WTC11 (cell line): ENCODE results near the gene ZNF605. TPM values are rescaled to one million over a fixed set of nuclear protein-coding genes. Genes with fewer than 3 reads are reported as not detected.
A peak's percentile ranks its signal among the peaks of the same experiment; 100 is the strongest.

Experiments
- ATF3 ChIP-seq: sonication (generic); formaldehyde crosslinking; conservative IDR thresholded peaks from 2 replicates; pipeline ENCODE4 v1.8.1; 2022; ENCODE audit warnings: mild to moderate bottlenecking, missing genetic modification reagents
- CDX4 ChIP-seq: fragments of 250-450 bp; sonication (Bioruptor Pico); IDR thresholded peaks from 2 replicates; pipeline ENCODE4 v1.9.0; 2021; ENCODE audit warnings: moderate library complexity, mild to moderate bottlenecking, inconsistent platforms, borderline replicate concordance
- CTCF ChIP-seq: fragments of 200-600 bp; IDR thresholded peaks from 2 replicates; pipeline ENCODE4 v1.8.0; 2022; ENCODE audit warnings: antibody characterized with exemption
- ERG ChIP-seq: fragments of 250-450 bp; sonication (Bioruptor Pico); IDR thresholded peaks from 2 replicates; pipeline ENCODE4 v1.8.0; 2021; ENCODE audit warnings: mild to moderate bottlenecking
- FOXK1 ChIP-seq: sonication (generic); formaldehyde crosslinking; IDR thresholded peaks from 2 replicates; pipeline ENCODE4 v1.8.0; 2022; ENCODE audit warnings: mild to moderate bottlenecking, moderate library complexity, missing genetic modification reagents
- FOXP4 ChIP-seq: sonication (generic); formaldehyde crosslinking; IDR thresholded peaks from 2 replicates; pipeline ENCODE4 v1.8.0; 2022; ENCODE audit warnings: mild to moderate bottlenecking, missing genetic modification reagents
- GTF2I ChIP-seq: fragments of 250-450 bp; sonication (Bioruptor Pico); conservative IDR thresholded peaks from 2 replicates; pipeline ENCODE4 v1.4.0; 2021; ENCODE audit warnings: mild to moderate bottlenecking
- HMGA2 ChIP-seq: fragments of 250-450 bp; sonication (Bioruptor Pico); IDR thresholded peaks from 2 replicates; pipeline ENCODE4 v1.4.0; 2021; ENCODE audit warnings: mild to moderate bottlenecking, moderate library complexity
- IRF1 ChIP-seq: sonication (generic); formaldehyde crosslinking; IDR thresholded peaks from 2 replicates; pipeline ENCODE4 v1.8.0; 2023; ENCODE audit warnings: missing genetic modification reagents
- IRF2 ChIP-seq: sonication (generic); formaldehyde crosslinking; IDR thresholded peaks from 2 replicates; pipeline ENCODE4 v1.8.0; 2022; ENCODE audit warnings: low read depth, missing genetic modification reagents, borderline replicate concordance
- KAT7 ChIP-seq: sonication (generic); formaldehyde crosslinking; IDR thresholded peaks from 2 replicates; pipeline ENCODE4 v1.8.1; 2023; ENCODE audit warnings: missing genetic modification reagents, mild to moderate bottlenecking, borderline replicate concordance
- MLX ChIP-seq: sonication (generic); formaldehyde crosslinking; IDR thresholded peaks from 2 replicates; pipeline ENCODE4 v1.8.1; 2023; ENCODE audit warnings: mild to moderate bottlenecking, missing genetic modification reagents, moderate library complexity
- MXD4 ChIP-seq: fragments of 250-450 bp; sonication (Bioruptor Pico); IDR thresholded peaks from 2 replicates; pipeline ENCODE4 v1.8.0; 2021; ENCODE audit warnings: mild to moderate bottlenecking, moderate library complexity, borderline replicate concordance
- MYBL2 ChIP-seq: sonication (generic); formaldehyde crosslinking; IDR thresholded peaks from 2 replicates; pipeline ENCODE4 v1.8.1; 2023; ENCODE audit warnings: mild to moderate bottlenecking, moderate library complexity, missing genetic modification reagents
- NFYB ChIP-seq: sonication (generic); formaldehyde crosslinking; conservative IDR thresholded peaks from 2 replicates; pipeline ENCODE4 v1.8.0; 2022; ENCODE audit warnings: low read depth, missing genetic modification reagents
- NR1H2 ChIP-seq: sonication (generic); formaldehyde crosslinking; IDR thresholded peaks from 2 replicates; pipeline ENCODE4 v1.9.0; 2021; ENCODE audit warnings: mild to moderate bottlenecking, moderate library complexity, missing genetic modification reagents
- PRRX2 ChIP-seq: fragments of 250-450 bp; sonication (Bioruptor Pico); IDR thresholded peaks from 2 replicates; pipeline ENCODE4 v1.8.0; 2021; ENCODE audit warnings: mild to moderate bottlenecking
- SOX15 ChIP-seq: fragments of 250-450 bp; sonication (Bioruptor Pico); IDR thresholded peaks from 2 replicates; pipeline ENCODE4 v1.9.0; 2021; ENCODE audit warnings: mild to moderate bottlenecking
- SP1 ChIP-seq: sonication (generic); formaldehyde crosslinking; conservative IDR thresholded peaks from 2 replicates; pipeline ENCODE4 v1.8.1; 2022; ENCODE audit warnings: missing genetic modification reagents
- TCF7 ChIP-seq: sonication (generic); formaldehyde crosslinking; IDR thresholded peaks from 2 replicates; pipeline ENCODE4 v1.8.0; 2022; ENCODE audit warnings: mild to moderate bottlenecking, low read depth, missing genetic modification reagents, moderate library complexity
- TEAD4 ChIP-seq: sonication (generic); formaldehyde crosslinking; IDR thresholded peaks from 2 replicates; pipeline ENCODE4 v1.8.0; 2022; ENCODE audit warnings: mild to moderate bottlenecking, missing genetic modification reagents
- ZNF232 ChIP-seq: sonication (generic); formaldehyde crosslinking; IDR thresholded peaks from 2 replicates; pipeline ENCODE4 v1.8.0; 2022; ENCODE audit warnings: mild to moderate bottlenecking, missing genetic modification reagents
- ZNF416 ChIP-seq: fragments of 250-450 bp; sonication (Bioruptor Pico); IDR thresholded peaks from 2 replicates; pipeline ENCODE4 v1.9.0; 2021; ENCODE audit warnings: mild to moderate bottlenecking, inconsistent platforms
- ZNF532 ChIP-seq: fragments of 250-450 bp; sonication (Bioruptor Pico); IDR thresholded peaks from 2 replicates; pipeline ENCODE4 v1.9.0; 2021; ENCODE audit warnings: mild to moderate bottlenecking, borderline replicate concordance
- ZSCAN18 ChIP-seq: fragments of 250-450 bp; sonication (Bioruptor Pico); IDR thresholded peaks from 2 replicates; pipeline ENCODE4 v2.1.2; 2022; ENCODE audit warnings: mild to moderate bottlenecking, moderate library complexity
- total RNA-seq: library from RNA; stranded (reverse); gene quantifications from 3 replicates; pipeline ENCODE4 v1.2.3, GENCODE V29; 2021

ZNF605 gene
- total RNA-seq, 1 experiment from 2014 or later = 21.1 TPM

GRCh38 chr12:132908145-132909029 lies 47.7 kb downstream of the ZNF605 start (continued):
- TF ChIP-seq ERG (CRISPR knock-in tag) (no peak), IRF1 (CRISPR knock-in tag) (no peak), SOX15 (CRISPR knock-in tag) (no peak), PRRX2 (no peak), KAT7 (CRISPR knock-in tag) (no peak), HMGA2 (CRISPR knock-in tag) (no peak), MLX (no peak), FOXK1 (peak; percentile 73), GTF2I (CRISPR knock-in tag) (no peak), ZNF232 (no peak), TCF7 (CRISPR knock-in tag) (peak; percentile 55; the same call in 1 of the 2 replicates), MXD4 (CRISPR knock-in tag) (no peak), TEAD4 (no peak), ZSCAN18 (CRISPR knock-in tag) (no peak), CDX4 (CRISPR knock-in tag) (no peak), MYBL2 (CRISPR knock-in tag) (peak; percentile 75), ZNF532 (no peak), FOXP4 (CRISPR knock-in tag) (peak; percentile 75; the same call in 1 of the 2 replicates), ZNF416 (no peak), NR1H2 (CRISPR knock-in tag) (no peak), CTCF (no peak), SP1 (peak; percentile 74), IRF2 (no peak), NFYB (CRISPR knock-in tag) (peak; percentile 98), ATF3 (no peak)
